GM20431 (cell line): Measurements from ENCODE around the gene MBNL3.

Experiments used
- in situ Hi-C: fragments of 300-500 bp; cut with MseI, MboI; formaldehyde crosslinking; loops from one replicate; pipeline ENCODE4 v1.15.0; 2020; ENCODE audit warnings: low sequenced_read_pairs; ENCODE audit not compliant: unreplicated experiment

MBNL3 gene, protein sequence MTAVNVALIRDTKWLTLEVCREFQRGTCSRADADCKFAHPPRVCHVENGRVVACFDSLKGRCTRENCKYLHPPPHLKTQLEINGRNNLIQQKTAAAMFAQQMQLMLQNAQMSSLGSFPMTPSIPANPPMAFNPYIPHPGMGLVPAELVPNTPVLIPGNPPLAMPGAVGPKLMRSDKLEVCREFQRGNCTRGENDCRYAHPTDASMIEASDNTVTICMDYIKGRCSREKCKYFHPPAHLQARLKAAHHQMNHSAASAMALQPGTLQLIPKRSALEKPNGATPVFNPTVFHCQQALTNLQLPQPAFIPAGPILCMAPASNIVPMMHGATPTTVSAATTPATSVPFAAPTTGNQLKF

DNA sequence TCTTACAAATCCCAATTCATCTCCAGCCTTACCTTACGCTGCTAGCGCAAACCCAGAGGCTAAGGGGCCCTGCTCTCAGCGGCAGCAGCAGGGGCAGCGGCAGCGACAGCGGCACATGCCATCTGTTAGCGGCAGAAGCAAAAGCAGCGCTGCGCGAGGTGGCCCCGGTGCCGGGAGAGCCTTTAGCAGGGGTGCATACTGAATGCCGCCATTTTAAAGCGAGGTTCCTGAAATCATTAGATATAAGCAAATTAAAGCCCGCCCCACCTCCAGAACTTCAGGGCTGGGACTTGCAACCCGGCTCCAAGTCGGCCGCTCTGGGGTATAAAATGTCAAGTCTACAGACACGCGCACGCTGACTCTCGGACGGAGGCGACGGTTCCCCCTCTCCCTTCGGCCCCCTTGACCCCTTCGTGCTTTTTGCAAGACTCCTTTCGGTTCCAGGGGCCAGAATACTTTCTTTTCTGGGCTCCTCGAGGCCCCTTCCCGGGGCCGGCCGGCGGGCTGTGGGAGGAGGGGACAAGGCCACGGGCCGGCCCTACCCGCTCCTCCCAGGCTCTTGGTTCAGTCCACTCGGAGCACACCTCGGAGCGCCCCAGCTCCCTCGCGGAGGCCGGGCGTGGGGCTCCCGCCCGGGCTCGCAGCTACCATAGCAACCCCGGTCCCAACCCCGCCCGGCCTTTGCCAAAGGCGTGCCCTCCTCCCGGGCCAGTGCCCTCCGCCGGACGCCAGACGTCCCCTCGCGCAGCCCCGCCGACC lies at the start of gene MBNL3:
Gene MBNL3, minus strand, starts transcription at position 220 of the 759 bp plus-strand sequence. CDS start 49,427 bp downstream, outside the sequence.
- in situ Hi-C loops: no loop called here

DNA sequence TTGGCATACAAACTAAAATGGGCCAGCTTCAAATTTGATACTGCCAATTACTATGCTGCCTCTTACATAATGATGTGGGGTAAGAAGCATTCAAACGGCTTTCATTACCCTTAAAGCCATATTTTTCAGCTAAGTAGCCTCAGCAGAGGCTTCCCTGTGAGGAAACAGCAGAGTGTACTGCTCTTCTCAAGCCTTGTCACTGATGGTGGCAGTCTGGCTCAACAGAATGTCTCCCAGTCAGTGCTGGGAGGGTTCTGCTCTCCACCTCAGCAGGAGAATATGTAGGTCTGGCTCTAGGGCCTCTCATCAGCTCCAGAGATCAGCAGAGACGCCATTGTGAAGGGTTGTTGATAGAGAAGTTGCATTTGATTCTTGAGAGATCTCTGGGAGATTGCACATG lies 44.6 kb upstream of the MBNL3 start:
- in situ Hi-C loops: no loop called here

DNA sequence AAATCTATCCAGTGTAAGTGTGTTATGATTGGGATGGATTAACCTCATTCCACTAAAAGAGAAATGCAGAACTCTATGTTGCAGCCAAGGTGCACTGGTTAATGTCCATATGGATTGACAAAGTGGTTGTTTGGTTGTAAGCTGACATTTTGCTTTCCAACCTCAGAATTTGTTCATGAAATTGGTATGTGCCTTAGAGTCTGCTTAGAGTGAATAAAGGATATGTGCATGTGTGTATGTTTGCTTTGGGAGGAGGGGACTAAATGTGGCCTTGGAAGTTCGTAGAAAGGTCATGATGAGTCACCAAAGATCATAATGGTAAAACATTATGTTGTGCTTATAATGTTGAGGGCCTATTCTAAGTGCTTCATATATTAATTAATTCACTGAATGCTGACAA lies 44.1 kb upstream of the MBNL3 start:
- in situ Hi-C loops: no loop called here

DNA sequence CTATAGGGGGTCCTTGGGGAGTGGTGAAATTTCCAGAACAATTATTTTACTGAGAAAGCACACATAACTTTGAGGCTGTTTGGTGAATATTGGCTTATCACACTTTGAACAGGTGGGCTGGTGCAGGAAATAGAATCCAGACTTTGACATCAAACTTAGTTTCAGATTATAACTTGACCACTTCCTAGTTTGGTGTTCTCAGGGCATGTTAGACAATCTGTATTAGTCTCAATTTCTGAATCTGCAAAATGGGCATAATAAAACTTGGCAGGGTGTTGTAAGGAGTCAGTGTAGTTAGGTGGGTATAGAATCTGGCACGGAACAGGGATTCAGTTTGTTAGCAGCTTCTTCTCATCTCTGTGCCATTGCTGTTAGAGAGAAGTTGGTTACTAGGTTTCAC lies 43.3 kb upstream of the MBNL3 start:
- in situ Hi-C loops: no loop called here

DNA sequence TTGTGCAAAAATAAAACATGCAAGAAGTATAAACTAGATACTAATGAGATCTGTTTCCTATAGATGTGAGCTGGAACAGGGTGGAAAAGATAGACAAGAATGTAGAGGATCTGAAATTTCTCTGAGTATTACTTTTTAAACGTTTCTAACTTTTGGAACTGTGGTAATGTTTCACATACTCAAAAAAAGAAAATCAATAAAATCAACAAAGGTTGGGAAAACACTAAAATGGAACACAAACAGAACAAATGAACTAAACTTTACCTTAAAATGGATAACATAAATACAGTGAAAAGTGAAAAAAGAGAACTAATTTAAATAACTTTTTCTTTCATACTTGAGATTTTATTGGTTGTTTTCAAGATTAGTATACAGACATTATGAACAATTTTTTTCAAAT lies 32.0 kb upstream of the MBNL3 start:
- in situ Hi-C loops: no loop called here

DNA sequence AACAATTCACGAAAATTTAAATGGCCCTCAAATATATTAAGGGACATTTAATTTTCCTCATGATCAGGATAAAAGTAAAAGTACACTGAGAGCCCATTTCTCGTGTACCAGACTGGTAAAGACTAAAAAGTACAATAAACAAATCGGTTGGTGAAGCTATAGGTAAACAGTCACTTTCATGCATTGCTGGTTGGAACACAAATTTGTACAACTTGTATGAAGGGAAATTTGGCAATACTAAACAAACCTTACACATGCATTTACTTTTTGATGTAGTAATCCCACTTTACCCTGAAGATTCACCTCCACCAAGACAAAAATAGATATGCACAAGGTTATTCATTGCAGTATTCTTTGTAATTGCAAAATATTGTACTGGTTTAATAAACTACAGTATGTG lies 31.4 kb upstream of the MBNL3 start:
- in situ Hi-C loops: no loop called here

DNA sequence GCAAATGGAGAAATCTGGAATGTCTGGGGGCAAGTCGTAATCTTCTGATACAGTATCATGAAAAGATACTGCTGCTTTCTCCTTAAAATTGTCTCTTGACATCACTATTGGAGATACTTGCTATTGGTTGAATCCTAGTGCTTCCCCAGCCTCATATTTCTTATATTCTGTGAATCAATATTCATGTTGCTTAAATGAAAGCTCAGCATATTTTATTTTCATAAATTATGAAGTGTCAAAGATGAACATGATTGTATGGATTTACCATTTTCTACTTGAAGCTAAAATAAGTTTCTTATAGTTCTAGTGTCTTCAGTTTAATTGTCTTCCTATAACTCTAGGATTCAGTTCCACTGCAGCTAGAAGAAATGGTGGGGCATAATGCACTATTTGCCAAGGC lies 29.6 kb upstream of the MBNL3 start:
- in situ Hi-C loops: no loop called here

DNA sequence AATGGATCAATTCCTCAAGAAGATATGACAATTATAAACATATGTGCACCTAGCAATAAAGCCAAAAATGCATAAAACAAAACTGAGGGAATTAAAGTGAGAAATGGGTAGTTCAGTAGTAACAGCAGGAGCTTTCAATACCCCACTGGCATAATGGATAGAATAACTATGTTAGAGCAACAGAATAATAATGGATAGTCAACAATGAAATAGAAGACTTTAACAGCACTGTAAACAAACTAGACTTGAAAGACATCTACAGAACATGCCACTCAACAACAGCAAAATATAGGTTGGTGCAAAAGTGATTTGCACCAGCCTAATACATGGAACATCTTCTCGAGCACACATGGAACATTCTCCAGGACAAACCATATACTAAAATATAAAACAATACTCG lies 20.0 kb upstream of the MBNL3 start:
- in situ Hi-C loops: no loop called here

DNA sequence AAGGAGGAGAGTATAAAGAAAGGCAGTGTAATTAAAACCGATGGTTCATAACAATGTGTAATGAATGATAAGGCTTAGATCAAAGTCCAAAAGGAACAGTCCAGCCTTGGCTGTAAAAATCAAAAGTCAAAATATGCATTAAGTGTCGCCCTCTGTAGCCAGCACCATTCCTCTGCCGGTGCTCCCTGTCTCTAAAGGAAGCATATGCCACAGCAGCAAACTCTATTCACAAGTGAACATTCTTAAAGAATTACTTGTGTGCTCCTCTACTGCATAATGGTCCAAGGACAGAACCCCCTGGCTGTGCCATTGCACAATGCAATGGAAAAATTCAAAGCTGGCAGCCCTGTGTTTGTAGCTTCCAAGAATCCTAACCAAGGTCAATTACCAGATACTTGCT lies 16.3 kb upstream of the MBNL3 start:
- in situ Hi-C loops: no loop called here

DNA sequence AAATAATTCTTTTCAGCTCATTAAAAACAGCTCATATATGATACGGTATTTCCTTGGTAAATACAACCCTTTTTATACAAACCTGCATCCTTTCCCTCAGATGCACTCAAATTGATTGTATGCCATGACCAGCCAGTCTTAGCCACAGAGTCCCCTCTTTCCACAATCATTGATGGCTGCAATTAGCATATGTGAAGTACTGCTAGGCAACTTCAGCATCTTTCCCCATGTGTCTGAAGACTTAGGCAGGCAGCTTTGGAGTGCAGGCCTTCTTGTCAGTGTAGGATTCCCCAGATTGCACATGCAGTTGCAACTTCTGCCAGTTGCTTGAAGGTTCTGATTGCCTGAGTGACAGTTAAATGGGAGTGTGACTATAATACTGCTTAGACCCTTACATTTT lies 15.6 kb upstream of the MBNL3 start:
- in situ Hi-C loops: no loop called here

DNA sequence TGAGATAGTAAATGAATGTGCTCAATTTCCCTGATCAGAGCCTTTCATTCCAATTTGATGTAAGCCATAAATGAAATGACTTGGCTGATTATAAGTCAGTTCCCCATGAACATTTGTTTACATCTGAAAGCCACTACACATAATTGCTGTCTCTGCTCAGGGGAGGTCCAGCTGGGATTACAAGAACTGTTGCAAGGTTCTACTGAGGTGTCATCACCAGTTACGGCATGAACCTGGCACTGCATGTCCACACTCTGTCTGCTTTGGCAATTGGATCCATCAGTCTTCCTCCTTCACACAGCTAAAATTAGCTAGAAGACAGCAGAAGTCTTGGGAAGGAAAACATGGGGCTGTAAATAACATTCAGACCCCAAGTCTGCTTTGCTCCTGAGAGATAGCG lies 12.8 kb upstream of the MBNL3 start:
- in situ Hi-C loops: no loop called here

DNA sequence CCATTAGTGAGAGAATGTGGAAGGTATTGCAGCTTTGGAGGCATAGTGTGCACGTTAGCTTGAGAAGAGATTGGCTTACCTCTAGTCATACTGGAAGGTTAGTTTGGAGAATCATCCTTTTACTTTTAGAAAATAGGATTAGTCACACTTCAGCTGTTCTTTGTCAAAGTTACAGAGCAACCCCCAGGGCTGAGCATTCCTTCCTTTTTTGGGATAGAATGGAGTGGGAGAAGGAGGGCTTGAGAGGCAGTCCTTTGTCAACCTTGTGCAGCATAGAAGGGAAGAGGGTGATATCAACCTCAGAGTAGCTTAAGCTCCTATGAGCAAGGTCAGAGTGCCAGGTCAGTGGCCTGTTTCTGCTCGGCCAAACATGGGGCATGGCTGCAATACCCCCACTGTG lies 8.6 kb upstream of the MBNL3 start:
- in situ Hi-C loops: no loop called here

DNA sequence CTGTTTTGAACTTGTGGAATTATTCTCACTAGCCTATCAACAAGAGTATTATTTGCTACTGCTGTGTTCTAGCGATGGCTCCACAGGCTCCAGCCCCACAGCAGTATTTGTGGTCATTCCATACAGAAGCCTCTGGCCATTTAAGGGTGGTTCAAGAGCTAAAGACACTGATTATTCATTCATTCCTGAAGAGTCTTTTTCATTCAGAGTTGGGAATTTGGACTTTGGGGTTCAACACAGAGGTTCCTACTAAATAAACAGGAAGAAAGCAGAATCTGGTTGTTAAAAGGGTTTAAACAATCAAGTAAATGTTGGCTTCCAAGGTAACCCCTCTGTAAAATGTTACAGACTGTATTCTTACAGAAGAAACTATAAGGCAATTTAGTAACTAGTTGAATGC lies 4.3 kb upstream of the MBNL3 start:
- in situ Hi-C loops: no loop called here

DNA sequence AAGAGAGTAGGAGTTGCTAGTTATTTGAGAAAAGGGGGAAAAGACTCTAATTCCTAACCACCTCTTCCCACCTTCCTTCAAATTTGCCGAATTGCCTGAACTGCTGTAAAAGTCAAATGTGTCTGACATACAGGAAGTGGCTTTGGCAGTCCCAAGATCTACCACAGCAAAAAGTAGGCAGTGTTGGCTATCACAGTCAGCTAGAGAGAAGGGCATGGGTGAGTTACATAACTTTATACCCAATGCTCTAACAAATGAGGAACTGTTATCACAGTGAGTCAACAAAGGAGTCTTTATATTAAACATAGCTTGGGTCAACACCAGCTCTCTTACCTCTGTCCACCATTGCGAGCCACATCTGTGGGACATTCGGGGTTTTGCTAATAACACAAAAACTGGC lies 2.4 kb upstream of the MBNL3 start:
- in situ Hi-C loops: no loop called here

DNA sequence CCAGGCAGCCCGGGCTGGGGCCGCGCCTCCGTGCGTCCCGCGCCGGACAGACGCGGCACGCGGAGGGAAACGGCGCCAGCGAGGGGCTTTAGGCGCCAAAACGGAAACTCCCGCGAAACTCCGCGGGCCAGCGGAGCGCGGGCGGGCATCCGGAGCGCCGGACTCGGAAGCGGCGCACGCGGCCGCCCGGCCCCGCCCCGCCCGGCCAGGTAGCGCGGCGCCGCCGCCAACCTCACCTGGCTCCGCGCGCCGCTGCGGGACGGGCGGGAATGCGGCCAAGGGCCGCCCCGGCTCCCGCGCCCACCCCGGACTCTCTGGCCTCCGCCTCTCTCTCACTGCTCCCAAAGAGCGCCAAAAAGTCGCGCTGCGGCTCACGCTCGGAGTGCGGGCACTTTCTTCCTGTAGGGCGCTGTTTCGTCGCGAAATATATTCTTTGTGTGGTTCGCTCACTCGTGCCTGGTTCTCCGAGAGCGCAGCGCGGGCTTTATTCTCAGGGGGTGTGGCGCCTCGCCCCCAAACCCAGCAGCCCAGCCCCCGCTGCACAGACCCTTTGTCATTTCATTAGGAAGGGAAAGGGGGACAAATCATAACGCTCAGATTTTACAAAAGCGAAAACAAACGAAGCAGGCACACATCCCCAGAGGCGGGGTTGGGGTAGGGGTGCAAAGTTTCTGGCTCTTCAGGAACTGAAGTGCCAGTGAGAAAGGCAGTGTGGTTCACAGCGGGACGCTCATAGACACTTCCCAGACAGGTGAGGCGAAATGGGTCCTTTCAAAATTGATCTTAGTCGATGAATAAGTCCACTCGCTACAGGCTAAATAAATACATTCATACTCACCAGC lies 961 bp upstream of the MBNL3 start:
- in situ Hi-C loops: no loop called here

DNA sequence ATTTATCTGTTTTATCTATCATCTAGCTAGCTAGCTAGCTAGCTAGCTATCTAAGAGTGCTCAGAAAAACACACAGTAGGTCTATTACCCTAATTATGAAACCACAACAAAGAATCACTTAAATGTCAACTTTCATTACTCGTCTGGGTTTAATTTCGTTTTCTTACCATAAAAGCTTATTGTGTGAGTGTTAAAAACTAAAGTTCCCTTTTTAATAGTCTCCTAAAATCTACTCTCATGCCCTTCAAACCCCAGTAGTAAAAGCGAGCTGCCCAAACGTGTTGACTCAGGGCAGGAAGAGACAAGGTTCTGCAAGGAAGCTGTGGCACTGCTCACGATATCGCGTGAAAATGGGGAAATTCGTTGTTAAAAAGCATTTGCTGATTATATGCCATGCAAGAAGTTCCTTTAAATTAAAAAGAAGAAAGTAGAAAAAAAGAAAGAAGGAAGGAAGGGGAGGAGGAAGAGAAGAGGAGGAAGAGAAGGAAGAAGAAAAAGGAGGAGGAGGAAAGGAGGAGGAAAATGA lies 595 bp downstream of the MBNL3 start:
- in situ Hi-C loops: no loop called here

DNA sequence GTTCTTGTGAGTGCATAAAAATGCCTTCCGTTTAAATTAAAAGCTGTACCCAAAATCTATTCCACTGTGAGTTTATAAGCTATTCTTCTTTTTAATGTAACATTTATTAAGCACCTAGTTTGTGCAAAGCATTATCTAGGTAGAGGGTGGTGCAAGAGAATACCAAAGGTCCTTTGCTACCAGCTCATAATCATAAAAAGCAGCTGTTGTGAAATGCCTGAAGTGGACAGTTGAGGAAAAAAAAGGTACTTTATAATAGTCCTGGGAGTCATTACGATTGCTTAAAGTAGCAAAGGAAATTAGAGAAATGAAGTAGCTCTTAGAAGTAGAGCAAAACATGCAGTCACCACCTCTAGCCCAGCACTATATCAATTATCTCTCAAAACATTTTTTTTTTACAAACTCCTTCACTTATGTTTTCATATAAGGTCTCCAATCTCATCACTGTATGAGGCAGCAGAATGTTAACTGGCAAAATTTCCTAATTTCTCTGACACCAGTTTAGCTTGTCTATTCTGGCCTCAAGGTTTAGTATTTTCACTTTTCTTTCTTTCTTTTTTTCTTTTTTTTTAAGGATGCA lies 2.1 kb downstream of the MBNL3 start:
- in situ Hi-C loops: no loop called here

DNA sequence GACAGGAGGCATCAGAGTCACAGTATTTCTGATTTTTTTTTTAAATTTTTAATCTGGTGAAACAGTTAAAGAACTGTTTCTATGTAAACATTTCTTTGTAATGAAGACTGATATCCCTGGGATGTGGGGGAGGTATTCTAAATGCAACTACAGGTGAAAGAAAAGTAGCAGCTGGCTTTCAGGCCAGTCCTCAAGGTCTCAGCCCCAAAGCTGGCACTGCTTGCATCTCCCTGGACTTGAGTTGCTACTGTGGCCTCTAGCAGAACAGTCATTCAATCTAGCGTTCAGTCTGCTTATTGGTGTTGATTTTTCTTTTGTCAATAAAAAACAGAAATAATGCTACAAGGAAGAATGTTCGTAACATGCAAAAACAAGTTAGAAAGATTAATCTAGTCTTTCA lies 4.9 kb downstream of the MBNL3 start:
- in situ Hi-C loops: no loop called here

DNA sequence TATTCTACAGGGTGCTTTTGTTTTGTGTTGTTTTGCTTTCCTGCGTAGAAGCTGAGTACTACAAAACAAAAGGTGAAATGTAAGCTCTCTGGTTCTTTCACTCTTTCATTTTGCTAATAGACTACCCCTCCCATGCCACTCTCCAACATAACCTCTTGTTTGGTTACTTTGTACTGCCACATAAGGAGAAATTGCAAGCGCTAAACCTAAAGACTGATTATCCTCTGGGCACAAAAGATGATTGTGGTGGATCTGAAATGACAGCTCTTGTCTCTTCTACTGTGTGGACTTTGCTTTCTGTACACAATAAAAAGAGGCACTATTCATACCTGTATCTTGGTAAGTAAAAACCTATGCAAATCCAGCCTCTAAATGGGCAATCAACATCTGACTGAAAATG lies 5.3 kb downstream of the MBNL3 start:
- in situ Hi-C loops: no loop called here

DNA sequence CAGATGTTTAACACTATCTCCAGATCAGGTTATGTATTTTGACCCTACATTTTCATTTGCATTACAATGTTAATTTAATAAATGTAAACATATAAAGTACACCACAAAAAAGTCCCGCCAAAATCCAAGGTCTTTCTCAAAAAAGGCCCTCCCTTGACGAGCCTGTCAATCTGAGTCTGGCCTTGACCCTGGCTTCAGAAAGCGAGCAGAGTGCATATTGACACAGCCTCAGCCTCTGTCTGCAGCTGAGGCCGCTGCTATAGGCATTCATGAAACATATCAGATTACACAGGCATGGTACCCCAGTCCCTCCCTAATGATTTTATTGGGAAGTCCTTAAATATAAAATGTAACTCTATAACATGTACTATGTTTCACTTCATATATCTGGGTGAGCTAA lies 6.2 kb downstream of the MBNL3 start:
- in situ Hi-C loops: no loop called here
